ENCODE results near the gene DPY19L1. TPM values are rescaled to one million over a fixed set of nuclear protein-coding genes. Genes with fewer than 3 reads are reported as not detected.
"Not testable (repeated sequence)": the region's sequence is repeated elsewhere in the genome, so short reads cannot be mapped to it uniquely, and the experiment has no call there.

DPY19L1 gene
- polyA plus RNA-seq (ENCODE audit: insufficient read length in 4 of 4), result 10 to 100 TPM; 30.4 to 34.4 (median 31.6) TPM

GRCh38 chr7:35037211-35037525 is at the start of gene DPY19L1:
DPY19L1 (minus strand) TSS chr7:35037485; CDS start chr7:35037394, 91 bp downstream.
- no peak for DNase-seq (ENCODE audit: low read depth in 4 of 4, low spot score in 2 of 4)

- DNase-seq (ENCODE audit: low read depth in 4 of 4, low spot score in 2 of 4), result not testable (repeated sequence)
These were observed 42.2 kb upstream of the DPY19L1 start for GRCh38 chr7:35079517-35079916.

- not testable (repeated sequence) for DNase-seq (ENCODE audit: low read depth in 4 of 4, low spot score in 2 of 4)
These were observed 36.7 kb upstream of the DPY19L1 start for GRCh38 chr7:35074008-35074407.

GRCh38 chr7:35072950-35073827 is 35.9 kb upstream of the DPY19L1 start:
- not testable (repeated sequence) for DNase-seq (ENCODE audit: low read depth in 4 of 4, low spot score in 2 of 4)

GRCh38 chr7:35069084-35069483 is 31.8 kb upstream of the DPY19L1 start:
- not testable (repeated sequence) for DNase-seq (ENCODE audit: low read depth in 4 of 4, low spot score in 2 of 4)

GRCh38 chr7:35065382-35065781 is 28.1 kb upstream of the DPY19L1 start:
- DNase-seq (ENCODE audit: low read depth in 4 of 4, low spot score in 2 of 4), result not testable (repeated sequence)

GRCh38 chr7:35058571-35058970 is 21.3 kb upstream of the DPY19L1 start:
- not testable (repeated sequence) for DNase-seq (ENCODE audit: low read depth in 4 of 4, low spot score in 2 of 4)

- not testable (repeated sequence) for DNase-seq (ENCODE audit: low read depth in 4 of 4, low spot score in 2 of 4)
These were observed 20.5 kb upstream of the DPY19L1 start for GRCh38 chr7:35057505-35058451.

GRCh38 chr7:35055733-35056132 is 18.4 kb upstream of the DPY19L1 start:
- not testable (repeated sequence) for DNase-seq (ENCODE audit: low read depth in 4 of 4, low spot score in 2 of 4)

GRCh38 chr7:35053488-35054175 is 16.3 kb upstream of the DPY19L1 start:
- DNase-seq (ENCODE audit: low read depth in 4 of 4, low spot score in 2 of 4), result not testable (repeated sequence)

GRCh38 chr7:35048390-35048789 is 11.1 kb upstream of the DPY19L1 start:
- not testable (repeated sequence) for DNase-seq (ENCODE audit: low read depth in 4 of 4, low spot score in 2 of 4)

GRCh38 chr7:35047912-35048305 is 10.6 kb upstream of the DPY19L1 start:
- not testable (repeated sequence) for DNase-seq (ENCODE audit: low read depth in 4 of 4, low spot score in 2 of 4)

GRCh38 chr7:35047263-35047911 is 10.1 kb upstream of the DPY19L1 start:
- DNase-seq (ENCODE audit: low read depth in 4 of 4, low spot score in 2 of 4), result not testable (repeated sequence)

GRCh38 chr7:35043301-35043700 is 6.0 kb upstream of the DPY19L1 start:
- not testable (repeated sequence) for DNase-seq (ENCODE audit: low read depth in 4 of 4, low spot score in 2 of 4)

- DNase-seq (ENCODE audit: low read depth in 4 of 4, low spot score in 2 of 4), result no peak
These were observed 3.6 kb upstream of the DPY19L1 start for GRCh38 chr7:35040906-35041305.

- no peak for DNase-seq (ENCODE audit: low read depth in 4 of 4, low spot score in 2 of 4)
These were observed 2.1 kb upstream of the DPY19L1 start for GRCh38 chr7:35039343-35039742.

GRCh38 chr7:35038354-35038753 is 1.1 kb upstream of the DPY19L1 start:
- no peak for DNase-seq (ENCODE audit: low read depth in 4 of 4, low spot score in 2 of 4)

- DNase-seq (ENCODE audit: low read depth in 4 of 4, low spot score in 2 of 4), result peak; percentile 74 to 83 (median 82)
These were observed 449 bp upstream of the DPY19L1 start for GRCh38 chr7:35037526-35038341.
